OCI-LY7 (cell line): ENCODE results near the gene ZNF335. TPM values are rescaled to one million over a fixed set of nuclear protein-coding genes. Genes with fewer than 3 reads are reported as not detected.

Experiments
- BruUV-seq: library from RNA; stranded (reverse); fragments of 400-500 nt; replicated peaks from 2 replicates; lab custom pipeline; 2021; lab: Mats Ljungman, UMichigan
- CTCF ChIA-PET: fragments of 300-600 bp; sonication (Branson Sonifier 250); formaldehyde crosslinking; loops from one replicate; lab custom pipeline; 2022; ENCODE audit warnings: antibody characterized with exemption; ENCODE audit not compliant: unreplicated experiment; lab: Charles Lee
- POLR2A ChIA-PET: fragments of 300-600 bp; sonication (Branson Sonifier 250); formaldehyde crosslinking; loops from one replicate; lab custom pipeline; 2022; ENCODE audit warnings: antibody characterized with exemption; lab: Charles Lee
- DNase-seq: peaks from one replicate; pipeline ENCODE4 v3.0.0-alpha.2; 2015; ENCODE audit warnings: low spot score
- H2AFZ ChIP-seq: fragments of 200-600 bp; sonication (generic), shearing (Covaris generic); 2 replicates; pipeline ENCODE4 v1.6.1; 2014; ENCODE audit warnings: mild to moderate bottlenecking, antibody characterized with exemption, low read length, moderate library complexity
- H3K27ac ChIP-seq: fragments of 200-600 bp; sonication (generic); 2 replicates; pipeline ENCODE4 v1.5.1; 2014; ENCODE audit warnings: mixed run types, low read depth, mild to moderate bottlenecking, moderate library complexity, low read length, inconsistent platforms; ENCODE audit not compliant: poor library complexity, severe bottlenecking
- H3K36me3 ChIP-seq: fragments of 200-600 bp; sonication (generic); 2 replicates; pipeline ENCODE4 v1.6.1; 2014; ENCODE audit warnings: mild to moderate bottlenecking, antibody characterized with exemption, low read length, moderate library complexity, mixed read lengths; ENCODE audit not compliant: insufficient read depth
- H3K4me1 ChIP-seq: fragments of 200-600 bp; sonication (generic); 2 replicates; pipeline ENCODE4 v1.5.1; 2014; ENCODE audit warnings: mild to moderate bottlenecking, low read length; ENCODE audit not compliant: insufficient read depth, poor library complexity, severe bottlenecking
- H3K4me2 ChIP-seq: fragments of 200-600 bp; sonication (generic); 2 replicates; pipeline ENCODE4 v1.6.1; 2014; ENCODE audit warnings: mild to moderate bottlenecking, low read length
- H3K4me3 ChIP-seq: fragments of 200-600 bp; sonication (generic); 2 replicates; pipeline ENCODE4 v1.5.1; 2014; ENCODE audit warnings: mild to moderate bottlenecking, low read depth, low read length; ENCODE audit not compliant: poor library complexity, severe bottlenecking
- H3K79me2 ChIP-seq: fragments of 200-600 bp; sonication (generic); 2 replicates; pipeline ENCODE4 v1.6.1; 2016; ENCODE audit warnings: low read depth, mild to moderate bottlenecking, low read length, moderate library complexity, mixed read lengths; ENCODE audit not compliant: insufficient read depth
- H3K9me2 ChIP-seq: fragments of 200-600 bp; sonication (generic); 2 replicates; pipeline ENCODE4 v1.6.1; 2016; ENCODE audit warnings: mild to moderate bottlenecking, low read length, mixed read lengths; ENCODE audit not compliant: insufficient read depth
- H3K9me3 ChIP-seq: fragments of 200-600 bp; sonication (generic); 2 replicates; pipeline ENCODE4 v1.6.1; 2014; ENCODE audit warnings: mild to moderate bottlenecking, mixed run types, low read length, mixed read lengths
- H4K20me1 ChIP-seq: fragments of 200-600 bp; sonication (generic); 2 replicates; pipeline ENCODE4 v1.6.1; 2014; ENCODE audit warnings: mild to moderate bottlenecking, antibody characterized with exemption, low read length, moderate library complexity, mixed read lengths; ENCODE audit not compliant: insufficient read depth
- CTCF ChIP-seq: fragments of 200-600 bp; sonication (generic); conservative IDR thresholded peaks from 2 replicates; pipeline ENCODE4 v1.5.1; 2014; ENCODE audit warnings: mild to moderate bottlenecking, antibody characterized with exemption, low read length, moderate library complexity, mixed read lengths
- EZH2phosphoT487 ChIP-seq: fragments of 200-600 bp; sonication (generic); IDR thresholded peaks from 2 replicates; pipeline ENCODE4 v1.6.1; 2018; ENCODE audit warnings: low read depth, borderline replicate concordance, mild to moderate bottlenecking, mixed run types, antibody characterized with exemption, low read length, moderate library complexity, mixed read lengths
- intact Hi-C: fragments of 100-400 bp; cut with micrococcal nuclease; formaldehyde crosslinking; loops from one replicate; pipeline ENCODE4 v1.10.0; 2022; ENCODE audit not compliant: unreplicated experiment
- total RNA-seq, 2 experiments: library from RNA; depleted of rRNA in 1 of 2; stranded (reverse); fragments of >200 nt in 1 of 2; shearing (Covaris generic) in 1 of 2; gene quantifications; 2 replicates each; pipeline ENCODE4 v1.2.3, GENCODE V29; 2014 to 2022

ZNF335 gene
- total RNA-seq, 2 experiments from 2014 or later, result 21.0 to 28.4 TPM

GRCh38 chr20:45981261-45981660 is 9.3 kb upstream of the ZNF335 start:
- intact Hi-C loops, result no loop called here
- POLR2A ChIA-PET, result interaction anchor here (1.0 to 1.1 kb wide), 2 partner anchors 9 to 11 kb away, joined by 3 to 4 read pairs; no protein-coding TSS in a partner anchor
- Histone ChIP-seq H2AFZ (no peak overlapping the region), H3K9me3 (no peaks in the 10 kb centered on the region), H3K4me1 (no peaks in the 10 kb centered on the region), H4K20me1 (no peaks in the 10 kb centered on the region), H3K27ac (no peak overlapping the region), H3K4me3 (no peak overlapping the region), H3K9me2 (no peaks in the 10 kb centered on the region), H3K4me2 (no peak overlapping the region), H3K79me2 (no peaks in the 10 kb centered on the region), H3K36me3 (no peaks in the 10 kb centered on the region)
- no peak for DNase-seq
- BruUV-seq, result no TSS peak
- TF ChIP-seq CTCF (no peak), EZH2phosphoT487 (no peak)
- CTCF ChIA-PET, result no interaction called here

- intact Hi-C loops, result no loop called here
- Histone ChIP-seq H3K9me2 (no peaks in the 10 kb centered on the region), H3K4me1 (peaks cover 11% of the 10 kb centered on the region), H2AFZ (no peak overlapping the region), H4K20me1 (no peaks in the 10 kb centered on the region), H3K4me3 (no peak overlapping the region), H3K79me2 (peaks cover 3% of the 10 kb centered on the region; the same call in 1 of the 2 replicates), H3K27ac (no peak overlapping the region), H3K9me3 (no peaks in the 10 kb centered on the region), H3K36me3 (no peaks in the 10 kb centered on the region), H3K4me2 (no peak overlapping the region)
- CTCF ChIA-PET, result no interaction called here
- TF ChIP-seq CTCF (no peak), EZH2phosphoT487 (no peak)
- POLR2A ChIA-PET, result no interaction called here
- BruUV-seq, result no TSS peak
- no peak for DNase-seq
Measured at GRCh38 chr20:45976086-45976485, 4.1 kb upstream of the ZNF335 start.

- ChIA-PET CTCF (no interaction called here), POLR2A (no interaction called here)
- H3K27ac ChIP-seq, result no peak overlapping the region
- H2AFZ ChIP-seq, result no peak overlapping the region
- H3K36me3 ChIP-seq, result no peaks in the 10 kb centered on the region
- H3K4me2 ChIP-seq, result no peak overlapping the region
- no peaks in the 10 kb centered on the region for H3K9me2 ChIP-seq
- peaks cover 11% of the 10 kb centered on the region for H3K4me1 ChIP-seq
- no peak overlapping the region for H3K4me3 ChIP-seq
- no peak for DNase-seq
- H4K20me1 ChIP-seq, result no peaks in the 10 kb centered on the region
- BruUV-seq, result no TSS peak
- TF ChIP-seq CTCF, result no peak
- TF ChIP-seq EZH2phosphoT487, result no peak
- H3K9me3 ChIP-seq, result no peaks in the 10 kb centered on the region
- intact Hi-C loops, result no loop called here
- peaks cover 7% of the 10 kb centered on the region; the same call in 1 of the 2 replicates for H3K79me2 ChIP-seq
Measured at GRCh38 chr20:45975686-45976085, 3.7 kb upstream of the ZNF335 start.
